ENCODE results near the gene FAM180A. TPM values are rescaled to one million over a fixed set of nuclear protein-coding genes. Genes with fewer than 3 reads are reported as not detected.

Gene FAM180A
- polyA plus RNA-seq, 4 donors: 0.17 TPM; not detected in 3

DNA sequence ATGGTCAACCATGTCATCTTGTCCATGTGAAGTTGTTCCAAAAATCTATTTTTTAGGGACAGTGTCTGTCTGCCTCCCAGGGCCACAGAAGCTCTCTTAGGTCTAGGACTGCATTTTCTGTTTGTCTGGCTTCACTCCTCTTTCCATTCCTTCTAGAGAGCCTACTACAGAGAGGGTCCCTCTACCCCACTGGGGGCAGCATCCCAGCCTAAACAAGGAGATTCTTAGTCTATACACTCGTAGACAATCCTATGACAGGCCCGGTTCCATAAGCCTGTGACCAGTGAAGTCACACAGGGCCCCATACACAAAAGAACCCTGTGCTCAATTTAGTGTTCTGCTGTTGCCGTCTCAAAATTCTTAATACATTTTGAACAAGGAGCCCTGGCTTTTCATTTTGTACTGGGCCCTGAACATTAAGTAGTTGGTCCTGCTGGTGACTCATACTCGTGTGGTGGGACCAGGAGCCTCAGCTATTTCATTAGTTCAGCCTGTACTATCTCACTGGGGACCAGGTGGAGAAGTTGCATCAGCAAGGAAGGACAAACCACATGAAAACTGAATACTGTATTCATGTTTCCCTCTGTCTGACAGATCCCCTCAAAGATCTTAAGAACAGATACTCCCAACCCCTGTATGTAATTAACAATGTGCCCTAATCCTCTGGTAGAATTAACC is 23.5 kb upstream of the FAM180A start:
- DNase-seq (ENCODE audit: low read depth in 4 of 4, low spot score in 3 of 4): no peak

DNA sequence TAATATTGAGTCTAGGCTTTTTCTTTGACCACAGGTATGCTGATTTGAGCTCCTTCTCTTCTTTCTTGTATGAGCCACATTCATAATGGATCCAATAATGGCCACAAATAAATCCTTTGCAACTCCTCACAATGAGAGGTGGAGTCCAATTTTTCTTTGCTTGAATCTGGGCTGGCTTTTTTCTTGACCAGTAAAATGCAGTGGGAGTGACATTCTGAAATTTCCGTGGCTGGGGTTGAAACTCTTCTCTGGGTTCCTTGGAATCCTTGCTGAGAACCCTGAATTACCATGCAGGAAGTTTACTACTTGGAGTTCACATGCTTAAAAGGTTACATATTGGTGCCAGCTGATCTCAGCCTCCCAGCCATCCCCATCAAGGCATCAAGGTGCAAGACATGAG is 22.4 kb upstream of the FAM180A start:
- DNase-seq (ENCODE audit: low read depth in 4 of 4, low spot score in 3 of 4): no peak

- no peak for DNase-seq (ENCODE audit: low read depth in 4 of 4, low spot score in 3 of 4)
Measured at GRCh38 chr7:135770139-135770710, 21.6 kb upstream of the FAM180A start.

DNA sequence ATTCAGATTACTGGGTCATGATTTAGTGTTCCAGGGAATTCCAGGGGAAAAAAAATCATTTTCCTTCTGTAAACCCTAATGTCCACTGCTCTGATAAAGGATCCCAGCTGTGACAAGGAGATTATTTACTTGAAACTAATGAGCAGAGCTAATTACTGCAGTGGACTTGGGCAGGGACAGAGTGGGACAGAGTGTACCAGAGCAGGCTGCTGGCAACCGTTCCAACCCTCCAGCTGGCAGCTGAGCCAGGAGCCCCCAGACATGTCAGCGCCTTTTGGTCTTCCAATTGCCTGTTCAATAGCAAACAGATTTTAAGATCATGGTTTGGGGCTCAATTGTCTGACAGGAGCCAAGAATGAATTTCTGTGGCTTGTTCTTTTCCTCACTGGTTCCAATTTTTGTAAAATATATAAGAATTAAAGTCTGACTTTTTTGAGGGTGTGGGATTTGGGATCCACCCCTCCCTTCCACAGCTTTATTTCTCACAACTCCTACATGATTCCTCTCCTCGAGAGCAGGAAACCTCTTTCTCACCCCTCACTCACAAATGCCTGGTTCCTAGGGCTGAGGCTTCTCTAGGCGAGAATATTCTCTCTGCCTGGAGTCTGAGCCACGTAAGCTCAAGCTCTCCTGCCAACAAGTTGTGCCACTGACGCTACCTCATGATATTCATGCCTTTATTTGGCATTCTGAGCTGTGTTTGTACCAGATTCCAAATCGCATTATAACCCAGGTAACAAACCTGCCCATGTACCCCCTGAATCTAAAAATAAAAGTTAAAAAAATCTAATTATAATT is 20.6 kb upstream of the FAM180A start:
- DNase-seq (ENCODE audit: low read depth in 4 of 4, low spot score in 3 of 4): no peak

DNA sequence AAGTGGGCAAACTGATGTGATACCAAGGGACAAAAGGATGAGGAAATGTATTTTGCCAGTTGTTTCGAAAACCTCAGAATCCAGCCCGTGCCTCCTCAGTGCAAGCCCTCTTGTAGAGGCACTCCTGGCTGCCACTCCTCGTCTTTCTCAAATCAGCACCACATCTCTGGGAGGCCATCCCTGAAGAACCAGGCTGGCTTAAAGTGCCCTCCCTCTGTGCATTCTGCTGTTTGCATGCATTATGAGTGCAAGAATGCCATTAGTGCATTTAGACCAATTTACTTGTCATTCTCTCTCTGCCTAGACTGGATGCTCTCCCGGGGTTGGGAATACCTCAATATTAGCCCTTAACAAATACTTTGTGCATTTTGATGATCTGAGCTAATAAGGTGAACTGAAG is 19.9 kb upstream of the FAM180A start:
- DNase-seq (ENCODE audit: low read depth in 4 of 4, low spot score in 3 of 4): no peak

GRCh38 chr7:135768064-135768463 is 19.5 kb upstream of the FAM180A start:
- no peak for DNase-seq (ENCODE audit: low read depth in 4 of 4, low spot score in 3 of 4)

DNA sequence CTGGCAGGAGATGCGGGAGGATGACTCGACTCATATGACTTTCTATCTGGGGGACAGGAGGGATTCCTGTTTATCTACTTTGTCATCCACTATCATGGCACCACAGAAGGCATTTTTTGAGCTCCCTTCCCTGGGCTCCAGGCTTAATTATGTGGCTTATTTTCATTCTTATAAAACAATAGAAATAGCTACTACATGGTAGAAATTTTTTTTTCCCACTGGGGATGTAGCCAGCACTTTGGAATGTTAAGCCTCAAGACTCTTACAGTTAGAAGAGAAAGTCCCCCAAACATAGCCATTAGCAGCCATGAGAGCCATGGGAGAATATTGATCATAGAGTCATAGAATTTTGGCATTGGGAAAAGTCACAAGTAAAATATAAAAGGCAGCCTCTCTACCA is 14.6 kb upstream of the FAM180A start:
- DNase-seq (ENCODE audit: low read depth in 4 of 4, low spot score in 3 of 4): no peak

DNA sequence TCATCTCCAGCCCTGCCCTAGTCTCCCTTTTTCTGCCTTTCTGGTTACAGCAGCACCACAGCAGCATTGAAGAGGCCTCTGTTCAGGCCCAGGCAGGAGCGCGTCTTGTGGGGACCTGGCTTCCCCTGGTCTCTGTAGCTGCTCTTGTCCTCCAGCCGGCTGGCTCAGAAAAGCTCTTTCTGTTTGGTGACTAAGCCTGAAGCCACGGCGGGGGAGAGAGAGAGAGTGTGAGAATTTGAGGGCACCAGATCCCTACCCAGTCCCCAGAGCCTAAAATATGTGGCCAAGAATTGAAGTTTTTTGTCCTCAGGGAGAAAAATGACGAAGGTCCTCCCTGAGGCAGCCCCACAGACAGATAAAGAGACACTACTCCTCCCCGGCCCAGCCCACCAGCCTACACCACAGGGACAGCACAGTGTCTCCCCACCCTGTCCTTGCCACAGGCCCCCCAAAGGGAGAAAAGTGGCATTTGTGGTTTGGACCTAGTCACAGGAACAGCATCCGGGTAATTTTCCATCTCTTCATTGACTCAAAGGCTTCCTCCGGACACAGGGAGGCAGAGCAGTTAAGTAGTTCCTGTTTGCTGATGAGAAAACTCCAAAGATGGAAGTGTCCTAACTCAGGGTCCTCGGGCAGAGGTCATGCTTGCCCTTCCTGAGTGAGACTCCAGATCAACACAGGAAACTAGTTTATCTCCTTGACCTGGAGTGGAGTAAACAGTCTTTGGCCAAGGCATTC is 13.3 kb upstream of the FAM180A start:
- DNase-seq (ENCODE audit: low read depth in 4 of 4, low spot score in 3 of 4): no peak

DNA sequence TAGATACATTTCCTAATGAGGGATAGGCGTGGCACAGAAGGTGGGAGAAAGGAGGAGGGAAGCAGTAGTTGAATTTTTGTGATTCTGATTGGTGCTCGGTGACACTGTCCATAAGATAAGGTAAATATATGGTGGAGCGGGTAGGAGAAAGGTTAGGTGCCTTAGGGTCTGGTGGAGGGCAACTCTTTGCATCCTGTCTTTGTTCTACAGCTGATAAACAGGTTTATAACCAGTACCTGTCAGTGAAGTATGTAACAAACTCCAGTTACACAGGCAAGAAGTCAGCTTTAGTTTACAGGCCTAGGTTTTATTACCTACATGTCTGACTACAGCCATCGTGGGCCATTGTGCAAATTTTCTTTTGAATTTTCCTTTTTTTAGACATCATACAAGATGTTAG is 10.9 kb upstream of the FAM180A start:
- no peak for DNase-seq (ENCODE audit: low read depth in 4 of 4, low spot score in 3 of 4)

GRCh38 chr7:135758531-135758932 is 9.9 kb upstream of the FAM180A start:
- no peak for DNase-seq (ENCODE audit: low read depth in 4 of 4, low spot score in 3 of 4)

GRCh38 chr7:135757719-135758411 is 9.3 kb upstream of the FAM180A start:
- no peak for DNase-seq (ENCODE audit: low read depth in 4 of 4, low spot score in 3 of 4)

DNA sequence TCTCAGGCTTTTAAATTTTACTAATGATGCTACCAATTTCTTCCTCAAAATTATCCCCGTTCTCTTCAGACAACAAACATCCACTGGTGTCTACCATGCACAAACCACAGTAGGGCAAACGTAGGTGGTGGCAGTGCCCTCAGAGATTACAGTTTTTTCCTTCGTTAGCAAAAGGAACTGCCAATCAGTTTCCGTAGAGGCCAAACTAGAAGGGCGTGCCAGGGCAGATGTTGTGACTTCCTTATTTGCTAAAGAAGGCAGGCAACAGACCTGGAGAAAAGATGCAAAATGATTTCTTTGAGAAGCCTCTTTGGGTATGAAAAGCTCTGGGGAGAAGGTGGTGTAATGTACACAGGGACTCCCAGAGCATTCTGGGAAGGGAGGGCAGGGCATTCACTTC is 7.6 kb upstream of the FAM180A start:
- DNase-seq (ENCODE audit: low read depth in 4 of 4, low spot score in 3 of 4): no peak

- no peak for DNase-seq (ENCODE audit: low read depth in 4 of 4, low spot score in 3 of 4)
Measured at GRCh38 chr7:135755351-135755753, 6.7 kb upstream of the FAM180A start.

- DNase-seq (ENCODE audit: low read depth in 4 of 4, low spot score in 3 of 4): no peak
Measured at GRCh38 chr7:135753616-135754413, 5.2 kb upstream of the FAM180A start.

- no peak for DNase-seq (ENCODE audit: low read depth in 4 of 4, low spot score in 3 of 4)
Measured at GRCh38 chr7:135747366-135747765, 1.2 kb downstream of the FAM180A start.

- DNase-seq (ENCODE audit: low read depth in 4 of 4, low spot score in 3 of 4): peak in 1 of 4 donors; percentile 6
Measured at GRCh38 chr7:135745703-135746312, 2.8 kb downstream of the FAM180A start.

- no peak for DNase-seq (ENCODE audit: low read depth in 4 of 4, low spot score in 3 of 4)
Measured at GRCh38 chr7:135744938-135745702, 3.5 kb downstream of the FAM180A start.

DNA sequence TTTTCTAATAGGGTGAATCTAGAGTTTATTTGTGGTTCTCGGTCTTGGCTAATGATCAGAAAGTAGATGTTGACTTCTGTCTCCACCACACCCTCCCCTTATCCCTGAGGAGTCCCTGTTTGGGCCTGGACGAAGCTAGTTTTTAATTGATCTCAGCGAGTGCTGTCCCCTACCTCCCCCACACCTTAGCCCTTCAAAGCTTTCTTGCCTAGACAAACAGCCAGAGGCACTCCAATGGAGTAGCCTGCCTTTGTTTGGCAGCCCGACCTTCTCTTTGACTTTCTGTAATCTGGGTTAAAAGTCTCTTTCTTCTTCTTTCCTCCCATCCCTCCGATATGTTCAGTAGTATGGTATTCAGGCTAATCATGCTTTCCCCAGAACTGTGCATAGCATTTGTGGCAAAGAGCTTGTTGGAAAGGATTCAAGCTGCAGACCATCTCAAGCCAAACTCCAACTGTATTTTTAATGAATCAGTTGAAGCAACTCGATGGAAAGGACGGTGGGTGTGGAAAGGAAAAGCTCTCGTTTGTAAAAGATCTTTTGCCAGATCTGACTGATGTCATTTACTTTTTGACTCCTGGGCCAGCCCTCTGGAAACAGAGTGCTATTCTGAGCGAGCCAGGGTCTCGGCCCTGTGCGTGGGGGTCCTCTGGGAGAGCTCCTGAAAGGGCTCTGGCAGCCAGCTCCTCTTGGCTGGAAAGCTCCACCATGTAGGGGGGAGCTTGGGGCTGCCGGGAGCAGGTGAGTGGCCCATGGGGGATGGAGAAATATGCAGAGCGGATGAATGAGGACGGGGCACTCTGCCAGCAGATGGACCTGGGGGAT is 4.5 kb downstream of the FAM180A start:
- no peak for DNase-seq (ENCODE audit: low read depth in 4 of 4, low spot score in 3 of 4)

All from left renal pelvis (tissue), 4 donors.